ENCODE data around the gene LILRA1.
"Not testable (repeated sequence)": the region's sequence is repeated elsewhere in the genome, so short reads cannot be mapped to it uniquely, and the experiment has no call there.

DNA sequence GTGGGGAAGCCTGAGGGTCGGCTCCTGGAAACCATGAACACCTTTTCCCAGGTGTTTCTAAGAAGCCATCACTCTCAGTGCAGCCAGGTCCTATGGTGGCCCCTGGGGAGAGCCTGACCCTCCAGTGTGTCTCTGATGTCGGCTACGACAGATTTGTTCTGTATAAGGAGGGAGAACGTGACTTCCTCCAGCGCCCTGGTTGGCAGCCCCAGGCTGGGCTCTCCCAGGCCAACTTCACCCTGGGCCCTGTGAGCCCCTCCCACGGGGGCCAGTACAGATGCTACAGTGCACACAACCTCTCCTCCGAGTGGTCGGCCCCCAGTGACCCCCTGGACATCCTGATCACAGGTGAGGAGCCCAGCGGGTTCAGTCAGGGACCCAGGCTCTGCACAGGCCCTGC, 18.2 kb upstream of the LILRA1 start:
- TF ChIP-seq, protein P1, sequence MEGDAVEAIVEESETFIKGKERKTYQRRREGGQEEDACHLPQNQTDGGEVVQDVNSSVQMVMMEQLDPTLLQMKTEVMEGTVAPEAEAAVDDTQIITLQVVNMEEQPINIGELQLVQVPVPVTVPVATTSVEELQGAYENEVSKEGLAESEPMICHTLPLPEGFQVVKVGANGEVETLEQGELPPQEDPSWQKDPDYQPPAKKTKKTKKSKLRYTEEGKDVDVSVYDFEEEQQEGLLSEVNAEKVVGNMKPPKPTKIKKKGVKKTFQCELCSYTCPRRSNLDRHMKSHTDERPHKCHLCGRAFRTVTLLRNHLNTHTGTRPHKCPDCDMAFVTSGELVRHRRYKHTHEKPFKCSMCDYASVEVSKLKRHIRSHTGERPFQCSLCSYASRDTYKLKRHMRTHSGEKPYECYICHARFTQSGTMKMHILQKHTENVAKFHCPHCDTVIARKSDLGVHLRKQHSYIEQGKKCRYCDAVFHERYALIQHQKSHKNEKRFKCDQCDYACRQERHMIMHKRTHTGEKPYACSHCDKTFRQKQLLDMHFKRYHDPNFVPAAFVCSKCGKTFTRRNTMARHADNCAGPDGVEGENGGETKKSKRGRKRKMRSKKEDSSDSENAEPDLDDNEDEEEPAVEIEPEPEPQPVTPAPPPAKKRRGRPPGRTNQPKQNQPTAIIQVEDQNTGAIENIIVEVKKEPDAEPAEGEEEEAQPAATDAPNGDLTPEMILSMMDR (IDR thresholded peaks at IDR 0.05) = not testable (repeated sequence)
- TF ChIP-seq POLR2AphosphoS5 (IDR thresholded peaks at IDR 0.05); POLR2A (IDR thresholded peaks at IDR 0.05; ENCODE audit: low read depth): not testable (repeated sequence)

Measured in esophagus muscularis mucosa (tissue), 3 donors.